Posterior vena cava (tissue), 2 donors: ENCODE results near the gene HPN. TPM values are rescaled to one million over a fixed set of nuclear protein-coding genes. Genes with fewer than 3 reads are reported as not detected.
"Not testable (repeated sequence)": the region's sequence is repeated elsewhere in the genome, so short reads cannot be mapped to it uniquely, and the experiment has no call there.

Experiments used
- DNase-seq: peaks from one replicate; pipeline ENCODE4 v3.0.0-alpha.2; 2020; ENCODE audit warnings: low spot score
- intact Hi-C, 2 donors: fragments of 100-400 bp; cut with DNase I; formaldehyde crosslinking; loops; one replicate each; pipeline versions ENCODE4 v1.14.1 to v1.14.2; 2022 to 2023
- total RNA-seq, 2 donors: library from RNA; stranded (reverse); fragmentation: NEBNext Ultra II Directional; extraction: Animal tissue kit (Norgen Biotek cat#: 25700); gene quantifications; one replicate each; pipeline ENCODE4 v1.2.1, GENCODE V29; 2021
- donor health status: DM: yes; HTN: yes; CAD: no.
- donor health status: DM: yes; HTN: yes; CAD: no.

The HPN gene
- total RNA-seq, 2 donors from 2014 or later, result 1.00 to 1.7 TPM

- no peak for DNase-seq
- intact Hi-C loops, result no loop called here
These were observed 19.1 kb upstream of the HPN start for GRCh38 chr19:35022460-35022859.

- DNase-seq, result no peak
- intact Hi-C loops, result no loop called here
These were observed 18.1 kb upstream of the HPN start for GRCh38 chr19:35023428-35023827.

GRCh38 chr19:35024095-35024494 is 17.4 kb upstream of the HPN start:
- intact Hi-C loops, result no loop called here
- DNase-seq, result no peak

GRCh38 chr19:35025969-35026368 is 15.6 kb upstream of the HPN start:
- no peak for DNase-seq
- intact Hi-C loops, result no loop called here

- intact Hi-C loops, result no loop called here
- no peak for DNase-seq
These were observed 15.1 kb upstream of the HPN start for GRCh38 chr19:35026418-35026817.

- intact Hi-C loops, result no loop called here
- no peak for DNase-seq
These were observed 14.5 kb upstream of the HPN start for GRCh38 chr19:35027009-35027408.

GRCh38 chr19:35027851-35028599 is 13.5 kb upstream of the HPN start:
- intact Hi-C loops, result no loop called here
- no peak for DNase-seq

GRCh38 chr19:35028600-35028885 is 13.0 kb upstream of the HPN start:
- intact Hi-C loops, DNase-seq: not testable (repeated sequence)

- DNase-seq, intact Hi-C loops: not testable (repeated sequence)
These were observed 12.2 kb upstream of the HPN start for GRCh38 chr19:35029275-35029736.

- no peak for DNase-seq
- intact Hi-C loops, result no loop called here
These were observed 11.7 kb upstream of the HPN start for GRCh38 chr19:35029737-35030256.

- intact Hi-C loops, result no loop called here
- peak; percentile 93 for DNase-seq
These were observed 11.1 kb upstream of the HPN start, which contains the start of gene SCN1B for GRCh38 chr19:35030257-35031071. SCN1B (plus strand) TSS chr19:35030470; CDS start chr19:35030821, 351 bp downstream.

GRCh38 chr19:35031072-35031881 is 10.2 kb upstream of the HPN start:
- peak; percentile 83 for DNase-seq
- intact Hi-C loops, result no loop called here

GRCh38 chr19:35032356-35032865 is 9.1 kb upstream of the HPN start:
- no peak for DNase-seq
- intact Hi-C loops, result no loop called here

- DNase-seq, result no peak
These were observed 8.2 kb upstream of the HPN start for GRCh38 chr19:35033067-35034004.

GRCh38 chr19:35034005-35034502 is 7.5 kb upstream of the HPN start:
- intact Hi-C loops, result no loop called here
- DNase-seq, result no peak

More at GRCh38 chr19:35033067-35034004, 8.2 kb upstream of the HPN start:
- intact Hi-C loops, result no loop called here

- intact Hi-C loops, result no loop called here
- no peak for DNase-seq
These were observed 6.7 kb upstream of the HPN start for GRCh38 chr19:35034588-35035382.
